Smooth muscle cell (in vitro differentiated cells): Measurements from ENCODE around the gene CTSD. TPM values are rescaled to one million over a fixed set of nuclear protein-coding genes. Genes with fewer than 3 reads are reported as not detected.

Experiments
- DNase-seq: peaks from one replicate; lab custom pipeline; 2025; ENCODE audit not compliant: unreplicated experiment; lab: John Stamatoyannopoulos, UW
- H2AFZ ChIP-seq: fragments of 200-600 bp; sonication (generic); 2 replicates; pipeline ENCODE4 v1.6.0; 2016; ENCODE audit warnings: antibody characterized with exemption, low read depth, mild to moderate bottlenecking
- H3F3A ChIP-seq: fragments of 200-600 bp; sonication (generic); 2 replicates; pipeline ENCODE4 v1.6.0; 2017; ENCODE audit warnings: antibody characterized with exemption, low read depth
- H3K27ac ChIP-seq: fragments of 200-600 bp; sonication (generic); 2 replicates; pipeline ENCODE4 v1.5.1; 2016; ENCODE audit warnings: low read depth, mild to moderate bottlenecking
- H3K27me3 ChIP-seq: fragments of 200-600 bp; sonication (generic); 2 replicates; pipeline ENCODE4 v1.6.1; 2016; ENCODE audit warnings: low read depth, mild to moderate bottlenecking
- H3K36me3 ChIP-seq: fragments of 200-600 bp; sonication (generic); 2 replicates; pipeline ENCODE4 v1.5.1; 2016; ENCODE audit warnings: low read depth
- H3K4me1 ChIP-seq: fragments of 200-600 bp; sonication (generic); 2 replicates; pipeline ENCODE4 v1.5.1; 2016; ENCODE audit warnings: low read depth
- H3K4me2 ChIP-seq: fragments of 200-600 bp; sonication (generic); 2 replicates; pipeline ENCODE4 v1.6.0; 2016; ENCODE audit warnings: mild to moderate bottlenecking
- H3K4me3 ChIP-seq: fragments of 200-600 bp; sonication (generic); 2 replicates; pipeline ENCODE4 v1.5.1; 2016; ENCODE audit warnings: mild to moderate bottlenecking
- H3K79me2 ChIP-seq: fragments of 200-600 bp; sonication (generic); 2 replicates; pipeline ENCODE4 v1.6.0; 2016; ENCODE audit warnings: low read depth, mild to moderate bottlenecking
- H3K9ac ChIP-seq: fragments of 200-600 bp; sonication (generic); 2 replicates; pipeline ENCODE4 v1.6.0; 2016; ENCODE audit warnings: low read depth
- H3K9me3 ChIP-seq: fragments of 200-600 bp; sonication (generic); replicated peaks from 2 replicates; pipeline ENCODE4 v1.5.1; 2016; ENCODE audit warnings: low read depth
- H4K20me1 ChIP-seq: fragments of 200-600 bp; sonication (generic); 2 replicates; pipeline ENCODE4 v1.6.0; 2016; ENCODE audit warnings: low read depth
- CTCF ChIP-seq: fragments of 200-600 bp; sonication (generic); IDR thresholded peaks from 2 replicates; pipeline ENCODE4 v1.5.1; 2017; ENCODE audit warnings: borderline replicate concordance, mild to moderate bottlenecking, antibody characterized with exemption; ENCODE audit not compliant: insufficient read depth, poor library complexity, severe bottlenecking
- WGBS: methylation state at CpG from one replicate; pipeline ENCODE4 v1.1.7; 2016; ENCODE audit warnings: low lambda C conversion rate; 5-methylcytosine and 5-hydroxymethylcytosine counted together
- polyA plus RNA-seq: library from polyadenylated mRNA; unstranded; fragments of >200 nt; fragmentation: Nextera tagmentation; extraction: Ambion mirVana; gene quantifications from 2 replicates; pipeline ENCODE4 v1.2.1, GENCODE V29; 2016
- total RNA-seq: library from RNA; depleted of rRNA; stranded (reverse); fragments of >200 nt; gene quantifications from 2 replicates; pipeline ENCODE4 v1.2.3, GENCODE V29; 2014

The CTSD gene
- total and polyA plus RNA-seq, 2 experiments from 2014 or later: 101 to 301 TPM

GRCh38 chr11:1757861-1758610 lies 5.7 kb downstream of the CTSD start:
- Histone ChIP-seq H4K20me1 (peaks cover 14% of the 10 kb centered on the region), H3K27ac (no peak overlapping the region), H3F3A (no peaks in the 10 kb centered on the region), H3K9me3 (no peaks in the 10 kb centered on the region), H3K9ac (no peak overlapping the region), H3K4me2 (no peak overlapping the region), H3K79me2 (peaks cover 5% of the 10 kb centered on the region), H3K4me3 (no peak overlapping the region), H3K36me3 (no peaks in the 10 kb centered on the region), H3K4me1 (peaks cover 4% of the 10 kb centered on the region), H2AFZ (no peak overlapping the region), H3K27me3 (no peaks in the 10 kb centered on the region)
- WGBS: 82% methylated on average over 15 of the region's 17 CpGs
- no peak for DNase-seq
- TF ChIP-seq CTCF: no peak

- H3K27me3 ChIP-seq: no peaks in the 10 kb centered on the region
- H3K4me1 ChIP-seq: no peaks in the 10 kb centered on the region
- DNase-seq: no peak
- no peak overlapping the region for H3K9ac ChIP-seq
- no peaks in the 10 kb centered on the region for H3K36me3 ChIP-seq
- no peak overlapping the region for H3K4me3 ChIP-seq
- H3F3A ChIP-seq: no peaks in the 10 kb centered on the region
- no peak overlapping the region for H2AFZ ChIP-seq
- no peaks in the 10 kb centered on the region for H3K79me2 ChIP-seq
- no peaks in the 10 kb centered on the region for H3K9me3 ChIP-seq
- no peak for TF ChIP-seq CTCF
- H3K4me2 ChIP-seq: no peak overlapping the region
- no peak overlapping the region for H3K27ac ChIP-seq
- H4K20me1 ChIP-seq: peaks cover 14% of the 10 kb centered on the region
- WGBS: 96% methylated on average over 41 of the region's 41 CpGs
Observed at GRCh38 chr11:1756791-1757771, 6.6 kb downstream of the CTSD start.

- Histone ChIP-seq H3K9ac (no peak overlapping the region), H3K27ac (no peak overlapping the region), H3K4me3 (no peak overlapping the region), H3K79me2 (no peaks in the 10 kb centered on the region), H3F3A (no peaks in the 10 kb centered on the region), H3K27me3 (no peaks in the 10 kb centered on the region), H2AFZ (no peak overlapping the region), H3K4me1 (no peaks in the 10 kb centered on the region), H3K36me3 (no peaks in the 10 kb centered on the region), H4K20me1 (peaks cover 5% of the 10 kb centered on the region), H3K9me3 (no peaks in the 10 kb centered on the region), H3K4me2 (no peak overlapping the region)
- DNase-seq: no peak
- WGBS: 92% methylated on average over 16 of the region's 16 CpGs
- TF ChIP-seq CTCF: no peak
Observed at GRCh38 chr11:1755692-1756561, 7.8 kb downstream of the CTSD start.
